Measurements from ENCODE around the gene FAM13A.

FAM13A gene

DNA sequence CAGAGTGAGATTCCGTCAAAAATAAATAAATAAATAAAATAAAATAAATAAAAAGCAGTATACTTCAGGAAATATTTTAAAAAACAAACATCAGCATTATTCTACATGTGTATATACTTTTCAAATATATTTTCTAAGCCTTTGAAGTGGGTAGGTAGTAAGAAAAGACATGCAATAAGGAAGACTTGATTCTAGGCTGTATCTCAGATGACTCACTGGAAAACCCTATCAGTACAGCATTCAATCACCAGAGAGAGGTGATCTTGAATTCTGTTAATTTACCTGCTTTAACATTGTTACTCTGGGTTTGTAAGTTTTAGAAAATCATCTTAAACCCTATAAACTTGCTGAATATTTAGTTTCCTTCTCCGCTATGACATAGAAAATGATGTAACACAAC, 252.8 kb downstream of the FAM13A start:
- in situ Hi-C loops (cut with HindIII; ENCODE audit: low sequenced_read_pairs): no loop called here
- H3K4me3 ChIP-seq (ENCODE audit: low read depth, low read length): no peak overlapping the region
- no peak for DNase-seq (ENCODE audit: low read depth, low spot score)
- TF ChIP-seq, protein P1, sequence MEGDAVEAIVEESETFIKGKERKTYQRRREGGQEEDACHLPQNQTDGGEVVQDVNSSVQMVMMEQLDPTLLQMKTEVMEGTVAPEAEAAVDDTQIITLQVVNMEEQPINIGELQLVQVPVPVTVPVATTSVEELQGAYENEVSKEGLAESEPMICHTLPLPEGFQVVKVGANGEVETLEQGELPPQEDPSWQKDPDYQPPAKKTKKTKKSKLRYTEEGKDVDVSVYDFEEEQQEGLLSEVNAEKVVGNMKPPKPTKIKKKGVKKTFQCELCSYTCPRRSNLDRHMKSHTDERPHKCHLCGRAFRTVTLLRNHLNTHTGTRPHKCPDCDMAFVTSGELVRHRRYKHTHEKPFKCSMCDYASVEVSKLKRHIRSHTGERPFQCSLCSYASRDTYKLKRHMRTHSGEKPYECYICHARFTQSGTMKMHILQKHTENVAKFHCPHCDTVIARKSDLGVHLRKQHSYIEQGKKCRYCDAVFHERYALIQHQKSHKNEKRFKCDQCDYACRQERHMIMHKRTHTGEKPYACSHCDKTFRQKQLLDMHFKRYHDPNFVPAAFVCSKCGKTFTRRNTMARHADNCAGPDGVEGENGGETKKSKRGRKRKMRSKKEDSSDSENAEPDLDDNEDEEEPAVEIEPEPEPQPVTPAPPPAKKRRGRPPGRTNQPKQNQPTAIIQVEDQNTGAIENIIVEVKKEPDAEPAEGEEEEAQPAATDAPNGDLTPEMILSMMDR (IDR thresholded peaks at IDR 0.05; ENCODE audit: low read depth, low read length): no peak

DNA sequence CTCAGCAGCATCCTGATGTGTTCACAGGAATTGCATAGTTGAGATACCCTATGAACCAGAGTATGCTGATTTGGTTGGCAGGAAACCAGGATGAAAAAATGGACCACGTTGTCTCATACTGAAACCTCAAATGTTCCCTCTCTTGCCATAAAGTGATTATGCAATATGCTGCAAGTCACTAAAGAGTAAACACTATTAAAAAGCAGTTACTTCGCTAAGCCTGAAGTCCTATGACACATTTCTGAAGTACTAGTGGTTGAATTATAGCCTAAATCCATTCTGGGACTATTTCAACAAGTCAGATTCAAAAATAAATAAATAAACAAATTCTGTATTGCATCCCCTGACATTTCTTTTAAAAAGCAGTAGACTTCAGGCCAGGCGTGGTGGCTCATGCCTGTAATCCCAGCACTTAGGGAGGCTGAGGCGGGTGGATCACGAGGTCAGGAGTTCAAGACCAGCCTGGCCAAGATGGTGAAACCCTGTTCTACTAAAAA, 253.3 kb downstream of the FAM13A start:
- in situ Hi-C loops (cut with HindIII; ENCODE audit: low sequenced_read_pairs): no loop called here
- TF ChIP-seq, protein P1 (IDR thresholded peaks at IDR 0.05; ENCODE audit: low read depth, low read length): no peak
- peak; percentile 92 for DNase-seq (ENCODE audit: low read depth, low spot score)
- no peak overlapping the region for H3K4me3 ChIP-seq (ENCODE audit: low read depth, low read length)

DNA sequence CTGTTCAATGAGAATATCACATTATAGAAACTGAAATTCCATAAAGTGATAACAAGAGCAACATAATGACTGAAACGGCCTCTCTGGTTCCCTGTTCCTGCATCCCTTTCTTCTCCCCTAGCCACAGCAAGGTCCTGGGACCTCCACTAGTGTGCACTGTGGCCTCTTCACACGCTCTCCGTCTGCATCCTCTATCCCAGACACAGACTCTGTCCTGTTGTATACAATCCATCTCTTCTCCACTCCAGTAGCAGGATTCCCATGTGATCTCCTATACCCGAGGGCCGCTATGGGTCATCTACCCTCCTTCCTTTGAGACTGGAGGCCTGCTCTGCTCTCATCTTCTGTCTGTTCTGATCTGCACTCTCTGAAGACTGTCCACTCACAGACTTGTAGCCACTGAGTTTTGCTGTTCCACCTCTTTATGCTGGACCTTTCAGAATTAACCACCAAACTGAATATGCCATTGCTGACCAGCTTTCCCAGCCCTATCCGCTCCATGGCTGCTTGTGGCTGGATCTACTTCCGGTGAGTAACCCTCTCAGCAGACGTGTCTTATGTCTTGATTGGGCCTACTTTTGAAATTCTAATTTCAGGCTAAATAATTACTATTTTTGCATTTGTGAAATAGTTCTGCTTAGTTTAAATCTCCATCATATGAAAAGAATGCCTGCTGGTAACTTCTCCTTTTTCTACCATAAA, 254.2 kb downstream of the FAM13A start:
- in situ Hi-C loops (cut with HindIII; ENCODE audit: low sequenced_read_pairs): no loop called here
- H3K4me3 ChIP-seq (ENCODE audit: low read depth, low read length): no peak overlapping the region
- no peak for DNase-seq (ENCODE audit: low read depth, low spot score)
- TF ChIP-seq, protein P1 (IDR thresholded peaks at IDR 0.05; ENCODE audit: low read depth, low read length): no peak

DNA sequence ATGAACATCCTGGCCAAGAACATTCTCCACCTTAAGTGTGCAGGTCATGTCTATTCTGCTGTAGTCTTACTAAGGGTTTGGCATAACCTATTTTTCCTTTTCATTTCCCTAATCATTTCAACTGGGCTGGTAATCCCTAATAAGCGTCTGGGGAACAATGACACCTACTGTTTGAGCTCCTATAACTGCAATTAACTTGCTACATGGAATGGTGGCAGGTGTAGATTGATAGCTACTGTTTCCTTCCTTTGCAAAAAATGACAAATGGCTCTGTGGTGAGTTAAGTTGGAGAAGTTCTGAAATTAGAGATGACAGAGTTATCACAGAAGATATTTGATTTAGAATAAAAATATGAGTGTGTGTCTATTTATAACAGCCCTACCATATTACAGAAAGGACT, 254.8 kb downstream of the FAM13A start:
- H3K4me3 ChIP-seq (ENCODE audit: low read depth, low read length): no peak overlapping the region
- TF ChIP-seq, protein P1 (IDR thresholded peaks at IDR 0.05; ENCODE audit: low read depth, low read length): no peak
- in situ Hi-C loops (cut with HindIII; ENCODE audit: low sequenced_read_pairs): no loop called here
- DNase-seq (ENCODE audit: low read depth, low spot score): no peak

DNA sequence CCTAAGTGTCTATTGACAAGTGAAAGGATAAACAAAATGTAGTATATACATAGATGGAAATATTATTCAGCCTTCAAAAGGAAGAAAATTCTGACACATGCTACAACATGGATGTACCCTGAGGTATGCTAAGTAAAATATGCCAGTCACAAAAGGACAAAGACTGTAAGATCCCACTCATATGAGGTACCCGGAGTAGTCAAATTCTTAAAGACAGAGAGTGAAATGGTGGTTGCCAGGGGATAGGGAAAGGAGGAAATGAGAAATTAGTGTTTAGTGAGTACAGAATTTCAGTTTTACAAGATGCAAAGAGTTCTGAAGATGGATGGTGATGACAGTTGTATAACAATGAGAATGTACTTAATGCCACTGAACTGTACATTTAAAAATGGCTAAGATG, 257.1 kb downstream of the FAM13A start:
- DNase-seq (ENCODE audit: low read depth, low spot score): no peak
- no peak overlapping the region for H3K4me3 ChIP-seq (ENCODE audit: low read depth, low read length)
- in situ Hi-C loops (cut with HindIII; ENCODE audit: low sequenced_read_pairs): no loop called here
- TF ChIP-seq, protein P1 (IDR thresholded peaks at IDR 0.05; ENCODE audit: low read depth, low read length): no peak

DNA sequence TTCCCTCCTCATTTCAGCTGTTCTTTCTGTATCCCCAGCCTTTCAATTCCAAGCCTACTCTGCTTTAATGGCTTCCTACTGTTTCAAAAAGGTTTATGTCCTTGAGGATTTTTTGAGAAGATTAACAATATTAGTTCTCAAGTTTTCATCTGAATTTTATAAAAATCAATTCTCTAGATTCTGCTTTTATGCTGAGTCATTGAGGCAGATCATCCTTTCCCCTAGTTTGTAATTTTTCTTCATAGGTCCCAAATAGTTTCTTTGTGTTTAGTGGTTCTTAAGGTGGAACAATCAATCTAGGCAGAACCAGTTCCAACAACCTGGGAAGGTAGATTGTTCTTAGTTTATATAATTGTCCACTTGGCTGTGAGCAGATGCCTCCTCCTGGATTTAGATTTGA, 259.3 kb downstream of the FAM13A start:
- in situ Hi-C loops (cut with HindIII; ENCODE audit: low sequenced_read_pairs): no loop called here
- no peak overlapping the region for H3K4me3 ChIP-seq (ENCODE audit: low read depth, low read length)
- no peak for DNase-seq (ENCODE audit: low read depth, low spot score)
- TF ChIP-seq, protein P1 (IDR thresholded peaks at IDR 0.05; ENCODE audit: low read depth, low read length): no peak

All from astrocyte of the spinal cord (primary cell).